Cardiac septum (tissue), 1 donor: ENCODE measurements around the gene TSPEAR. TPM values are rescaled to one million over a fixed set of nuclear protein-coding genes. Genes with fewer than 3 reads are reported as not detected.
"Not testable (repeated sequence)": the region's sequence is repeated elsewhere in the genome, so short reads cannot be mapped to it uniquely, and the experiment has no call there.

Experiments
- DNase-seq: peaks from one replicate; pipeline ENCODE4 v3.0.0-alpha.2; 2020; ENCODE audit warnings: low spot score
- intact Hi-C: fragments of 100-400 bp; cut with DNase I; formaldehyde crosslinking; loops from one replicate; pipeline ENCODE4 v1.14.0; 2022
- total RNA-seq: library from RNA; stranded (reverse); fragmentation: NEBNext Ultra II Directional; extraction: Animal tissue kit (Norgen Biotek cat#: 25700); gene quantifications from one replicate; pipeline ENCODE4 v1.2.1, GENCODE V29; 2021
- donor health status: DM: no; HTN: no; CAD: no.

TSPEAR gene
- total RNA-seq, 1 donor from 2014 or later, result not detected

DNA sequence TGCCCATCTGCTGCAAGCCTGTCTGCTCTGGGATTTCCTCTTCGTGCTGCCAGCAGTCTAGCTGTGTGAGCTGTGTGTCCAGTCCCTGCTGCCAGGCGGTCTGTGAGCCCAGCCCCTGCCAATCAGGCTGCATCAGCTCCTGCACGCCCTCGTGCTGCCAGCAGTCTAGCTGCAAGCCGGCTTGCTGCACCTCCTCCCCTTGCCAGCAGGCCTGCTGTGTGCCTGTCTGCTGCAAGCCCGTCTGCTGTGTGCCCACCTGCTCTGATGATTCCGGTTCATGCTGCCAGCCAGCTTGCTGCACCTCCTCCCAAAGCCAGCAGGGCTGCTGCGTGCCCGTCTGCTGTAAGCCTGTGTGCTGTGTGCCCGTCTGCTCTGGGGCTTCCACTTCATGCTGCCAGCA, 110.3 kb downstream of the TSPEAR start:
- intact Hi-C loops, DNase-seq: not testable (repeated sequence)

- DNase-seq, intact Hi-C loops: not testable (repeated sequence)
Observed at GRCh38 chr21:44600118-44600978, 111.0 kb downstream of the TSPEAR start, which contains the start of gene KRTAP10-7. KRTAP10-7 (plus strand) TSS chr21:44600597; CDS start chr21:44600622, 25 bp downstream.

- intact Hi-C loops, result no loop called here
- no peak for DNase-seq
Observed at GRCh38 chr21:44599264-44600029, 111.9 kb downstream of the TSPEAR start.

DNA sequence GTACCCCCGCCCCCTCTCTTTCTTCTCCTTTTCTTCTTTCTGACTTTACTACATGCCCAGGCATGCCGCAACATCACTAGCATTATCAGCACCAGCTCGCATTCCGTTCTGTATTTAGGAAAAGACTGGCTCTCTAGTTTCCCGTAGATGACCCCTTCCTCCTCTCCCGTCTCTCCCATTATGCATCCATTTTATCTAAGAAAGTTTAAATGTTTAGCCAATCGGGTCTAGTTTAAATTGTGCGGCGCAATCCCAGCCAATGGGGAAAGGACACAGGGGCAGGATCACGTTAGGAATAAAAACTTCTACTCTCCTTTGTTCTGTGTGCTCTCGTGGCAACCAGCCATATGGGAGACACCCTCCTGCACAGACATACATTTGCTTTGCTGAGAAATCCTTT, 113.3 kb downstream of the TSPEAR start:
- intact Hi-C loops, result no loop called here
- DNase-seq, result no peak

GRCh38 chr21:44596068-44596725, 115.2 kb downstream of the TSPEAR start:
- intact Hi-C loops, result no loop called here
- DNase-seq, result no peak

DNA sequence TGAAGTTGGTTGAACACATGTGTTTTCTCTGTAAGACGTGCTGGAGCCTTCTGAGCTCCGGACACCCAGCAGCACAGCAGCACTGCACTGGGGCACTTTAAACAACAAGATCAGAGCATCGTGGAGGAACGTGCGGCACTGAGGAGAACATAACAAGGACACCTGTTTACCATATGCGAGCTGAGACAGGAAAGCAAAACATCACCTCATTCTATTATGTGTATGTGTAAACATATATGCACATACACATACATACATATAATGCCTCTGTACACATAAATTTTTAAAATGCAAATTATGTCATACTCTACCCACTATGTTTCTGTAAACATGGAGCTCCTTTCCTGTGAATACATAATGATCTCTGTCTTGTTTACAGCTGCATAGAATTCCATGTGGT, 115.8 kb downstream of the TSPEAR start:
- intact Hi-C loops, result no loop called here
- DNase-seq, result no peak

- no peak for DNase-seq
- intact Hi-C loops, result no loop called here
Observed at GRCh38 chr21:44594406-44594916, 116.9 kb downstream of the TSPEAR start.

DNA sequence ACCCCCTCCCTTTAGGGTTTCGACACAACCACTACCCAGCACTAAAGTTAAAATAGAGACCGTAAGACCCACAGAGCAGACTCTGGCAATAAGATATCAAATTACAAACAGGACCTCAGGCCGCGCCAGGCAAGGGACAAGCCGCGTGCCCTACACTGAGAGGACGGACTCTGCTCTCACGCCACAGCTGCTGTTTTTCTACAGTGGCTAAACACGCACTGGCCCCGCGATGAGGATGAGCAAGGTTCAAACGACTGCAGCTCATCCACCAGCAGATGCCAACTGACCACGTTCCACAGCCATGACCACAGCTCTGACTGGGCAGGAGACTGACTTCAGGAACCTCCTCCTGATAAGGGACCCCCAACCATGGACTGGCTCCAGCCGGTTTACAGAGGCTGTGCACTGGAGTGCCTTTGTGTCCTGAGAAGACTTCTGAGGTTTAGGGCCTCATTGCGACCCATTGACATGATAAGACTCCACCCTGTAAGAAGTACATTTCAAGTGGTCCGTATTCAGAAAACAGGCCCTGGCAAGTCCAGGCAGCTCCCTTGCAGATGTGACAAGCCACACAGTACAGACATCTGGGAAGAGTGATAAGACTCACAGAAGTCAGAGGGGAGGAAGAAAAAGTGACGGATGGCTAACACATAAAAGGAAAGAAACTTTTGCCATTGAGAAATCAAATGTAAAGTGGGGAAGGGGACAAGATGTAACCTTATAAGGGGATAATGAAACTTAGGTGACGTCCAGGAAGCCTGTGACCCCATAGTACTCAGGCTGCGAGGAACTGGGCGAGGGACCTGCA, 117.6 kb downstream of the TSPEAR start:
- intact Hi-C loops, result no loop called here
- DNase-seq, result no peak

GRCh38 chr21:44592446-44593311, 118.7 kb downstream of the TSPEAR start, which contains the start of gene KRTAP10-6:
KRTAP10-6 (minus strand) TSS chr21:44592505; CDS start chr21:44592484, 21 bp downstream.
- no peak for DNase-seq
- intact Hi-C loops, result no loop called here

- intact Hi-C loops, DNase-seq: not testable (repeated sequence)
Observed at GRCh38 chr21:44591801-44592130, 119.6 kb downstream of the TSPEAR start.

DNA sequence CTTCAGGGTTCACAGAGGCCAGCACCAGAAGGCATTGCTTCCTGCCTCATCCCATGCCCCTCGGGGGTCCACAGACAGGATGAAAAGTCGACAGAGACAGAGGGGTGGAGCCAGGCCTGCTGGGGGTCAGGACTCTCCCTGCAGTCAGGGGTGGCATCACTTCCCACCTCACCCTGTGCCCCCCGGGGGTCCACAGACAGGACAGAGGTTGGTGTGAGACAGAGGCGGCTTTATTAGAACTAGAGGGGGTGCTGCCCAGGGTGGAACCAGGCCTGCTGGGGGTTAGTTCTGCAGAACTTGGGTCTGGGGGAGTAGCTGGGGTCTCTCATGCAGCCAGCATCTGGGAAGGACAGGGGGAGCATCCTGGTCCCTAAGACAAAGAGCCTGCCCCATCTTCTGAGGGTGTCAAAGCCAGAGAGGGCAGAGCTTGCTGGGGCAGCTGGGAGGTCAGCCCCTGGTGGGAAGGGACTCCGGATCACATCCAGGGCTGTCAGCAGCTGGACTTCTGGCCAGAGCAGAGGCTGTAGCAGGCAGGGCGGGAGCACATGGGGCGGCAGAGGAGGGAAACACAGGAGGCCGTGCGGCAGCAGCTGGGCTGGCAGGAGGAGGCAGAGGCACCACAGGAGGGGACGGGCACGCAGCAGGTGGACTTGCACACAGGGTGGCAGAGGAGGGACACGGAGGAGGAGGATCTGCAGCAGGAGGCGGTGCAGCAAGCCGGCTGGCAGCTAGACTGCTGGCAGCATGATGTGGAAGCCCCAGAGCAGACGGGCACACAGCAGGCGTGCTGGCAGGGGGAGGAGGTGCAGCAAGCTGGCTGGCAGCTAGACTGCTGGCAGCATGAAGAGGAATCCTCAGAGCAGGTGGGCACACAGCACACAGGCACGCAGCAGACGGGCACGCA, 120.2 kb downstream of the TSPEAR start:
- intact Hi-C loops, DNase-seq: not testable (repeated sequence)

DNA sequence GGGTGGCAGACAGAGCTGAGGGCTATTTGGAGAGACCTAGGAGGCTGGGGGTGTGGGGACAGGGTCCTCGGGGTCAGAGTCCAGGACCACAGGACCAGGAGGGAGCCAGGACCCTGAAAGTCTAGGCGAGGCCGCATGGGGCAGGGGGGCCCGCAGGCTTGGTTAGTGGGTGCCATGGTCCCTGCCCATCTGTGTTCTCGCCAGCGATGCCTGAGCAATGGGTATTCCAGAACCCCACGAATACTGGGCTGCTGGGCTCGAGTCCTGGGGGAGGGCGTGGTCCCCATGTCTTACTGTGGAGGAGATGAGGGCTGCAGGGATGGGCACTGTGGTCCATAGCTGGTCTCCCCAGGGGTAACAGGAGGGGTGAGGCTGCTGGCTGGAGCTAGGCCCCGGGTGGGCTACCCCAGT, 121.1 kb downstream of the TSPEAR start:
- intact Hi-C loops, result no loop called here
- no peak for DNase-seq

DNA sequence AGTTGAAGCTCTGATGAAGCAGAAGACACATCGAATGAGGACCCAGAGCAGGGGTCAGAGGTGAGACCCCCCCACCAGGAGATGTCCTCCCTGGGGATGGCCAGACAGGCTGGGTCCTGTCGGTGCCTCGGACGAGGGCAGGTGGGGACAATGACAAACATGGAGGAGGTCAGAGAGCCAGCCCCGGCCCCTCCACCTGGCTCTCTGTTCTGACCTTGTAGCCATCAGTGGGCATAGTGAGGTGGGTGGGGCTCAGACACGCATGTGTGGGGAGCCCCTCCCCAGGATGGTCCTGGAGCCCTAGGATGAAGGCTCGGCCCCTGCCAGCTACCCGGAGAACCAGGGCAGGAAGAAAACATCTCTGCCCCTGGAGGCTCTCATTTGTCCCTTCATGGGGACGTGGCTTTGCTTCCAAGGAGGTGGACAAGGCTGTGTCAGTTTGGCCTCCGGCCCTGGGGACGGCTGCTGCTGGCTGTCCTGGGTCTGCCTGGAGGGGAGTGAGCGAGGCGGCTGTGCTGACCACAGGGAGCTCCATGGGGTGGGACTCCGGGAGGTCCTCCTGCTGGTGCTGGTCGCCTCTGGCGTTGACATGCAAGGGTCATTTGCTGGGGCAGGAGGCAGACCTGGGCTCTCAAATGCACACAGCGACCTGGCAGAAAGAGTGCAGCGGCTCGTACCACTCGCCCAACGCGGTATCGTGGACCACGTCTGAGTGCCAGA, 121.6 kb downstream of the TSPEAR start:
- intact Hi-C loops, result no loop called here
- DNase-seq, result no peak

- DNase-seq, result no peak
- intact Hi-C loops, result no loop called here
Observed at GRCh38 chr21:44589094-44589493, 122.3 kb downstream of the TSPEAR start.

DNA sequence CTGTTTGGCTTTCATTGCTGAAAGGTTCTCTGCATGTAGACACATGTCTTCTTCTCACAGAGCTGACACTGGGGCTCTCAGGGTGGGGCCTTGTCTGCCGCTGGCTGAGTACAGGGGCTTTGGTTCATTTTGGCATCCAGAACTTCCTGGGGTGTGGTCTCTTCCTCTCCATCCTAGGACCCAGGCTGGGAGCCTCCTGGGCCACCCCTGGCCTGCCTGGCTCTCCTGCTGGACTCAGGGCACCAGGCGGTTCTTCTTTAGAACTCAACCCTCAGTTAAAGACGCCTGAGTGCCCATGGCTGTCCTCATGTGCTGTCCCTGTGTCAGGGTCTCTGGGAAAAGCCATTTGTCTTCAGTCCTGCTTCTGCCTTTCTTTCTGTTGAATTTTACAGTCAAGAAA, 125.5 kb downstream of the TSPEAR start:
- DNase-seq, result no peak
- intact Hi-C loops, result no loop called here

DNA sequence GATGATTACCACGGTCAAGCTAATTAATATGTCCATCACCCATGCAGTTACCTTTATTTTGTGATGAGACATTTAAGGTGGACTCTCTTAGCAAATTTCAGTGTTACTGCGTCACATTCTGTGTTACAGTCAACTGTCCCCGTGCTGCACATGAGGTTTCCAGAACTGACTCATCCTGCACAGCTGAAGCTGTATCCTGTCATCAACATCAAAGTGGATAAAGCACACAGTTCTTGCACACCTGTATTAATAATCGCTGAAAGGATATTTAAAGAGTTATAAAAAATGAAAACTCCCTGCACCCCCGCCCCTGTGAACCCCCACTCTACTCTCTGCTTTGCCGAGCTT, 127.6 kb downstream of the TSPEAR start:
- no peak for DNase-seq
- intact Hi-C loops, result no loop called here
